Spinal cord (tissue), 10 donors: ENCODE measurements around the gene TAF5L. TPM values are rescaled to one million over a fixed set of nuclear protein-coding genes. Genes with fewer than 3 reads are reported as not detected.
A peak's percentile ranks its signal among the peaks of the same experiment; 100 is the strongest.

ENCODE experiments used
- DNase-seq, 6 donors: peaks; one replicate each; pipeline versions ENCODE4 v3.0.0 to v3.0.0-alpha.2; 2013 to 2015; ENCODE audit warnings: low spot score in 6 of 6, low read depth in 4 of 6
- H3K27ac ChIP-seq: one replicate; pipeline ENCODE4 v1.5.1; 2013; ENCODE audit warnings: low read depth, low read length, control low read depth
- H3K27me3 ChIP-seq: one replicate; pipeline ENCODE4 v1.6.1; 2013; ENCODE audit warnings: low read length; ENCODE audit not compliant: control insufficient read depth, insufficient read depth
- H3K36me3 ChIP-seq: one replicate; pipeline ENCODE4 v1.6.1; 2013; ENCODE audit warnings: low read length; ENCODE audit not compliant: control insufficient read depth, insufficient read depth
- H3K4me1 ChIP-seq: one replicate; pipeline ENCODE4 v1.6.1; 2013; ENCODE audit warnings: low read length; ENCODE audit not compliant: control insufficient read depth, insufficient read depth
- H3K4me3 ChIP-seq: one replicate; pipeline ENCODE4 v1.5.1; 2013; ENCODE audit warnings: low read depth, low read length, control low read depth
- H3K9me3 ChIP-seq: one replicate; pipeline ENCODE4 v1.6.1; 2013; ENCODE audit warnings: low read length; ENCODE audit not compliant: control insufficient read depth, insufficient read depth
- WGBS: methylation state at CpG from one replicate; pipeline ENCODE4 v1.1.5; 2013; ENCODE audit warnings: missing lambda C conversion rate; ENCODE audit not compliant: insufficient coverage; 5-methylcytosine and 5-hydroxymethylcytosine counted together
- polyA plus RNA-seq, 2 donors: library from polyadenylated mRNA; unstranded; fragments of 120-200 nt; gene quantifications; one replicate each; pipeline ENCODE4 v1.2.1, GENCODE V29; 2013; ENCODE audit not compliant: insufficient read length in 2 of 2
- small RNA-seq: library from RNA; depleted of rRNA; stranded (forward); fragments of <200 nt; gene quantifications from one replicate; pipeline ENCODE3, GENCODE V24; 2014; ENCODE audit warnings: low replicate concordance
- total RNA-seq, 2 donors: library from RNA; depleted of rRNA in 1 of 2; stranded (reverse); fragments of 120-200 nt in 1 of 2; fragments of >200 nt in 1 of 2; gene quantifications; one replicate each; pipeline versions ENCODE4 v1.2.3 to v1.2.4, GENCODE V29; 2013 to 2014
- donor health status: healthy.

TAF5L gene
- total and polyA plus RNA-seq, 4 donors = 14.3 to 18.0 (median 16.9) TPM

- Histone ChIP-seq H3K36me3 (peaks cover 3% of the 10 kb centered on the region), H3K27ac (no peak overlapping the region), H3K4me3 (no peak overlapping the region), H3K27me3 (no peaks in the 10 kb centered on the region), H3K9me3 (no peaks in the 10 kb centered on the region), H3K4me1 (peaks cover 17% of the 10 kb centered on the region)
- WGBS = 80% methylated on average over 3 of the region's 5 CpGs
- no peak for DNase-seq
Observed at GRCh38 chr1:229552732-229553131, 73.2 kb downstream of the TAF5L start.

GRCh38 chr1:229550812-229551567 is 74.9 kb downstream of the TAF5L start:
- Histone ChIP-seq H3K27me3 (no peaks in the 10 kb centered on the region), H3K27ac (no peak overlapping the region)

GRCh38 chr1:229547542-229547941 is 78.4 kb downstream of the TAF5L start:
- peak in 1 of 6 donors; percentile 47 for DNase-seq
- Histone ChIP-seq H3K27me3 (no peaks in the 10 kb centered on the region), H3K4me3 (no peak overlapping the region), H3K27ac (no peak overlapping the region), H3K4me1 (no peaks in the 10 kb centered on the region), H3K36me3 (peaks cover 23% of the 10 kb centered on the region), H3K9me3 (no peaks in the 10 kb centered on the region)
- 38% methylated on average over 3 of the region's 7 CpGs for WGBS

More at GRCh38 chr1:229550812-229551567, 74.9 kb downstream of the TAF5L start:
- 78% methylated on average over 1 of the region's 3 CpGs for WGBS
- no peaks in the 10 kb centered on the region for H3K9me3 ChIP-seq
- DNase-seq = no peak
- H3K36me3 ChIP-seq = peaks cover 15% of the 10 kb centered on the region
- H3K4me3 ChIP-seq = no peak overlapping the region
- peaks cover 7% of the 10 kb centered on the region for H3K4me1 ChIP-seq

GRCh38 chr1:229544587-229544986 is 81.3 kb downstream of the TAF5L start:
- Histone ChIP-seq H3K27ac (no peak overlapping the region), H3K36me3 (peaks cover 33% of the 10 kb centered on the region), H3K4me3 (no peak overlapping the region), H3K9me3 (no peaks in the 10 kb centered on the region), H3K27me3 (no peaks in the 10 kb centered on the region), H3K4me1 (no peaks in the 10 kb centered on the region)
- DNase-seq = no peak
- no CpG with 5 or more reads among the region's 1 CpG for WGBS

Small RNA genes lying within 50 kb of the gene (small RNA-seq; reads per million reads assigned to genes)
- gene HMGN2P19 (not detected), gene RNA5SP78 (not detected)

Other genes with a start within 250 kb of the TAF5L start
- gene ACTA1, start 192.0 kb downstream of the TAF5L start, total RNA-seq = 1 to 10 TPM; 1.5 to 1.7 TPM
- gene ACTA1, start 192.0 kb downstream of the TAF5L start, polyA plus RNA-seq = 10 to 100 TPM in 1 of 2 donors, 1 to 10 TPM in 1; 3.2 to 17.9 TPM
- gene NUP133, start 117.8 kb downstream of the TAF5L start, total RNA-seq = 10 to 100 TPM; 46.4 to 57.5 TPM
- 10 to 100 TPM; 38.8 to 41.2 TPM for gene NUP133, start 117.8 kb downstream of the TAF5L start, polyA plus RNA-seq
- gene ABCB10, start 67.4 kb downstream of the TAF5L start, total RNA-seq = 10 to 100 TPM; 14.5 to 20.0 TPM
- gene ABCB10, start 67.4 kb downstream of the TAF5L start, polyA plus RNA-seq = 10 to 100 TPM; 17.1 to 18.0 TPM
- gene URB2, start 125 bp upstream of the TAF5L start, total RNA-seq = 10 to 100 TPM in 1 of 2 donors, 1 to 10 TPM in 1; 7.8 to 11.0 TPM
- 1 to 10 TPM; 6.5 to 8.2 TPM for gene URB2, start 125 bp upstream of the TAF5L start, polyA plus RNA-seq